CD4-positive, alpha-beta T cell treated with Interleukin-4 for 4 hours (primary cell): ENCODE results near the gene EVPL.
"Not testable (repeated sequence)": the region's sequence is repeated elsewhere in the genome, so short reads cannot be mapped to it uniquely, and the experiment has no call there.

Source experiments
- DNase-seq: peaks from one replicate; pipeline ENCODE4 v3.0.0-alpha.2; 2020

EVPL gene

GRCh38 chr17:76048025-76048605, 21.0 kb upstream of the EVPL start:
- no peak for DNase-seq

- no peak for DNase-seq
These were observed 19.0 kb upstream of the EVPL start for GRCh38 chr17:76046064-76046463.

- not testable (repeated sequence) for DNase-seq
These were observed 17.4 kb upstream of the EVPL start for GRCh38 chr17:76044475-76045007.

GRCh38 chr17:76042868-76043267, 15.8 kb upstream of the EVPL start:
- DNase-seq, result not testable (repeated sequence)

- no peak for DNase-seq
These were observed 13.3 kb upstream of the EVPL start for GRCh38 chr17:76040376-76040775.

- DNase-seq, result no peak
These were observed 12.0 kb upstream of the EVPL start for GRCh38 chr17:76039121-76039520.

GRCh38 chr17:76038050-76038449, 10.9 kb upstream of the EVPL start:
- no peak for DNase-seq

GRCh38 chr17:76036497-76037261, 9.6 kb upstream of the EVPL start:
- no peak for DNase-seq

- DNase-seq, result no peak
These were observed 7.6 kb upstream of the EVPL start for GRCh38 chr17:76034428-76035350.

GRCh38 chr17:76033139-76033538, 6.0 kb upstream of the EVPL start:
- DNase-seq, result no peak

- DNase-seq, result no peak
These were observed 5.6 kb upstream of the EVPL start for GRCh38 chr17:76032780-76033108.

- DNase-seq, result no peak
These were observed 5.1 kb upstream of the EVPL start for GRCh38 chr17:76032073-76032779.

GRCh38 chr17:76026714-76027158, 370 bp downstream of the EVPL start:
- no peak for DNase-seq

GRCh38 chr17:76025294-76025693, 1.8 kb downstream of the EVPL start:
- DNase-seq, result no peak

GRCh38 chr17:76024353-76024752, 2.8 kb downstream of the EVPL start:
- no peak for DNase-seq

GRCh38 chr17:76023900-76024237, 3.2 kb downstream of the EVPL start:
- no peak for DNase-seq

- no peak for DNase-seq
These were observed 3.9 kb downstream of the EVPL start for GRCh38 chr17:76022973-76023899.

GRCh38 chr17:76022285-76022684, 4.8 kb downstream of the EVPL start:
- no peak for DNase-seq

GRCh38 chr17:76019833-76020467, 7.2 kb downstream of the EVPL start:
- DNase-seq, result no peak

- no peak for DNase-seq
These were observed 8.3 kb downstream of the EVPL start for GRCh38 chr17:76018801-76019200.

- no peak for DNase-seq
These were observed 8.8 kb downstream of the EVPL start for GRCh38 chr17:76018340-76018680.
